Astrocyte (in vitro differentiated cells and primary cell): ENCODE data around the gene EPHA2. TPM values are rescaled to one million over a fixed set of nuclear protein-coding genes. Genes with fewer than 3 reads are reported as not detected.

Experiments
- DNase-seq: peaks from one replicate; pipeline ENCODE4 v3.0.0-alpha.2; 2010; ENCODE audit warnings: low read depth
- FAIRE-seq: peaks from 2 replicates; lab custom pipeline; 2011; peaks lifted over from hg19 to GRCh38; lab: Jason Lieb, UNC
- H2AFZ ChIP-seq: 2 replicates; pipeline ENCODE4 v1.6.0; 2012; ENCODE audit warnings: low read depth, low read length, inconsistent platforms
- H3K27ac ChIP-seq: 2 replicates; pipeline ENCODE4 v1.5.1; 2011; ENCODE audit warnings: low read depth, low read length, inconsistent platforms
- H3K27me3 ChIP-seq: 2 replicates; pipeline ENCODE4 v1.6.0; 2011; ENCODE audit warnings: low read length, inconsistent platforms; ENCODE audit not compliant: insufficient read depth
- H3K36me3 ChIP-seq: 2 replicates; pipeline ENCODE4 v1.5.1; 2011; ENCODE audit warnings: low read length, inconsistent platforms; ENCODE audit not compliant: insufficient read depth
- H3K4me1 ChIP-seq: 2 replicates; pipeline ENCODE4 v1.5.1; 2011; ENCODE audit warnings: low read length, inconsistent platforms; ENCODE audit not compliant: insufficient read depth
- H3K4me2 ChIP-seq: 2 replicates; pipeline ENCODE4 v1.6.0; 2012; ENCODE audit warnings: low read length, inconsistent platforms
- H3K4me3 ChIP-seq: 2 replicates; pipeline ENCODE4 v1.5.1; 2011; ENCODE audit warnings: low read depth, mild to moderate bottlenecking, low read length, inconsistent platforms; ENCODE audit not compliant: insufficient read depth
- H3K79me2 ChIP-seq: 2 replicates; pipeline ENCODE4 v1.6.0; 2012; ENCODE audit warnings: mild to moderate bottlenecking, low read length, inconsistent platforms; ENCODE audit not compliant: insufficient read depth
- H3K9ac ChIP-seq: 2 replicates; pipeline ENCODE4 v1.6.0; 2012; ENCODE audit warnings: mild to moderate bottlenecking, low read length, inconsistent platforms
- H3K9me3 ChIP-seq: 2 replicates; pipeline ENCODE4 v1.5.1; 2012; ENCODE audit warnings: low read depth, mild to moderate bottlenecking, low read length, inconsistent platforms; ENCODE audit not compliant: insufficient read depth
- H4K20me1 ChIP-seq: 2 replicates; pipeline ENCODE4 v1.6.0; 2012; ENCODE audit warnings: low read length, inconsistent platforms; ENCODE audit not compliant: insufficient read depth
- H3K27ac Mint-ChIP-seq: one replicate; pipeline ENCODE4 v1.8.0; 2021; ENCODE audit warnings: mild to moderate bottlenecking, mixed read lengths; ENCODE audit not compliant: unreplicated experiment
- H3K27me3 Mint-ChIP-seq: one replicate; pipeline ENCODE4 v1.8.0; 2021; ENCODE audit warnings: low read depth, mixed read lengths; ENCODE audit not compliant: unreplicated experiment
- H3K36me3 Mint-ChIP-seq: one replicate; pipeline ENCODE4 v1.8.0; 2021; ENCODE audit warnings: low read depth, mixed read lengths; ENCODE audit not compliant: unreplicated experiment
- H3K4me1 Mint-ChIP-seq: one replicate; pipeline ENCODE4 v1.8.0; 2021; ENCODE audit warnings: low read depth, mixed read lengths; ENCODE audit not compliant: unreplicated experiment
- H3K4me3 Mint-ChIP-seq: one replicate; pipeline ENCODE4 v1.8.0; 2021; ENCODE audit warnings: mild to moderate bottlenecking, moderate library complexity, mixed read lengths; ENCODE audit not compliant: unreplicated experiment
- H3K9me3 Mint-ChIP-seq: one replicate; pipeline ENCODE4 v1.8.0; 2021; ENCODE audit warnings: mild to moderate bottlenecking, mixed read lengths; ENCODE audit not compliant: unreplicated experiment
- EZH2 ChIP-seq: IDR thresholded peaks from 2 replicates; pipeline ENCODE4 v1.6.1; 2012; ENCODE audit warnings: mild to moderate bottlenecking, low read length, inconsistent platforms; ENCODE audit not compliant: insufficient read depth
- total RNA-seq: library from RNA; stranded (reverse); gene quantifications from 2 replicates; pipeline ENCODE4 v1.2.1, GENCODE V29; 2021
- TF ChIP-seq, protein P1 (sequence below): IDR thresholded peaks from 2 replicates; pipeline ENCODE4 v1.5.1; 2011; ENCODE audit warnings: low read depth, mild to moderate bottlenecking, inconsistent platforms, low read length, moderate library complexity; ENCODE audit not compliant: insufficient read depth

The EPHA2 gene
- total RNA-seq, 1 donor from 2014 or later: 140 TPM

GRCh38 chr1:16178596-16179497 lies 23.0 kb upstream of the EPHA2 start:
- peaks cover 44% of the 10 kb centered on the region for H3K4me1 Mint-ChIP-seq
- H2AFZ ChIP-seq: no peak overlapping the region
- no peaks in the 10 kb centered on the region for H3K9me3 Mint-ChIP-seq
- H3K27me3 ChIP-seq: no peaks in the 10 kb centered on the region
- no peak overlapping the region for H3K4me3 ChIP-seq
- no peak for DNase-seq
- no peaks in the 10 kb centered on the region for H3K36me3 Mint-ChIP-seq
- TF ChIP-seq, protein P1, sequence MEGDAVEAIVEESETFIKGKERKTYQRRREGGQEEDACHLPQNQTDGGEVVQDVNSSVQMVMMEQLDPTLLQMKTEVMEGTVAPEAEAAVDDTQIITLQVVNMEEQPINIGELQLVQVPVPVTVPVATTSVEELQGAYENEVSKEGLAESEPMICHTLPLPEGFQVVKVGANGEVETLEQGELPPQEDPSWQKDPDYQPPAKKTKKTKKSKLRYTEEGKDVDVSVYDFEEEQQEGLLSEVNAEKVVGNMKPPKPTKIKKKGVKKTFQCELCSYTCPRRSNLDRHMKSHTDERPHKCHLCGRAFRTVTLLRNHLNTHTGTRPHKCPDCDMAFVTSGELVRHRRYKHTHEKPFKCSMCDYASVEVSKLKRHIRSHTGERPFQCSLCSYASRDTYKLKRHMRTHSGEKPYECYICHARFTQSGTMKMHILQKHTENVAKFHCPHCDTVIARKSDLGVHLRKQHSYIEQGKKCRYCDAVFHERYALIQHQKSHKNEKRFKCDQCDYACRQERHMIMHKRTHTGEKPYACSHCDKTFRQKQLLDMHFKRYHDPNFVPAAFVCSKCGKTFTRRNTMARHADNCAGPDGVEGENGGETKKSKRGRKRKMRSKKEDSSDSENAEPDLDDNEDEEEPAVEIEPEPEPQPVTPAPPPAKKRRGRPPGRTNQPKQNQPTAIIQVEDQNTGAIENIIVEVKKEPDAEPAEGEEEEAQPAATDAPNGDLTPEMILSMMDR: no peak
- no peak for TF ChIP-seq EZH2
- H3K27me3 Mint-ChIP-seq: no peaks in the 10 kb centered on the region
- no peaks in the 10 kb centered on the region for H4K20me1 ChIP-seq
- H3K27ac Mint-ChIP-seq: peak overlapping the region; percentile 64
- FAIRE-seq: no peak
- no peaks in the 10 kb centered on the region for H3K79me2 ChIP-seq
- H3K4me3 Mint-ChIP-seq: peak overlapping the region; percentile 45
- H3K9me3 ChIP-seq: no peaks in the 10 kb centered on the region
- H3K9ac ChIP-seq: no peak overlapping the region
- H3K4me2 ChIP-seq: no peak overlapping the region
- peaks cover 66% of the 10 kb centered on the region for H3K4me1 ChIP-seq
- H3K27ac ChIP-seq: no peak overlapping the region
- H3K36me3 ChIP-seq: no peaks in the 10 kb centered on the region

DNA sequence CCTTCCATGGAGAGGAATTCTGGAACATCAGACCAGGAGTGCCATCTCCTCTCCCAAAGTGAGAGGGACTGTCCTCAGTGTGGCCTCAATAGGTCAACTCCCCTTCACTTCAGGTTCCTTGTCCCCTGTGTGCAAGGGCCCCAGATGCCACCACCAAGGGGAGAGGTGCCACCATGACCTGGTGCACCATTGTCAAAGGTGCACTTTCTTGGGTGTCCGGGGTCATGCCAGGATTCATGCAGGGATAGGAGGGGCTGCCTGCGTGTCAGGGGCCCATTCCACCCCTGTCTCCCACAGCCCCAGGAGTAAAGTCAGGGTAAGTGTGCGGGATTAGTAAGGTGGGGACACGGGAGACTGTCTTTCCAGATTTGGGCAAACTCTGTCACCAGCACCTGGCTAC lies 21.4 kb upstream of the EPHA2 start:
- Histone ChIP-seq H2AFZ (no peak overlapping the region), H3K4me2 (no peak overlapping the region), H3K36me3 (no peaks in the 10 kb centered on the region), H3K9ac (no peak overlapping the region), H3K79me2 (no peaks in the 10 kb centered on the region), H3K9me3 (no peaks in the 10 kb centered on the region), H3K27me3 (no peaks in the 10 kb centered on the region), H3K27ac (no peak overlapping the region), H3K4me3 (no peak overlapping the region), H4K20me1 (no peaks in the 10 kb centered on the region), H3K4me1 (peaks cover 68% of the 10 kb centered on the region)
- no peaks in the 10 kb centered on the region for H3K27me3 Mint-ChIP-seq
- TF ChIP-seq, protein P1: no peak
- TF ChIP-seq EZH2: no peak
- no peaks in the 10 kb centered on the region for H3K9me3 Mint-ChIP-seq
- H3K36me3 Mint-ChIP-seq: no peaks in the 10 kb centered on the region
- peaks cover 44% of the 10 kb centered on the region for H3K4me1 Mint-ChIP-seq
- no peak overlapping the region for H3K4me3 Mint-ChIP-seq
- FAIRE-seq: no peak
- no peak for DNase-seq
- no peak overlapping the region for H3K27ac Mint-ChIP-seq

GRCh38 chr1:16176653-16177052 lies 20.8 kb upstream of the EPHA2 start:
- Mint-ChIP-seq H3K4me1 (peaks cover 38% of the 10 kb centered on the region), H3K27me3 (no peaks in the 10 kb centered on the region), H3K4me3 (no peak overlapping the region), H3K36me3 (no peaks in the 10 kb centered on the region), H3K27ac (no peak overlapping the region), H3K9me3 (no peaks in the 10 kb centered on the region)
- no peaks in the 10 kb centered on the region for H3K27me3 ChIP-seq
- H3K36me3 ChIP-seq: no peaks in the 10 kb centered on the region
- peak overlapping the region; percentile 84 for H3K27ac ChIP-seq
- no peaks in the 10 kb centered on the region for H3K79me2 ChIP-seq
- no peak for DNase-seq
- no peak for FAIRE-seq
- H3K4me2 ChIP-seq: peak overlapping the region; percentile 78
- H3K4me3 ChIP-seq: no peak overlapping the region
- H2AFZ ChIP-seq: no peak overlapping the region
- no peak for TF ChIP-seq EZH2
- TF ChIP-seq, protein P1: no peak
- no peaks in the 10 kb centered on the region for H4K20me1 ChIP-seq
- H3K4me1 ChIP-seq: peaks cover 62% of the 10 kb centered on the region
- peak overlapping the region; percentile 72 for H3K9ac ChIP-seq
- no peaks in the 10 kb centered on the region for H3K9me3 ChIP-seq
